H9 (cell line): Measurements from ENCODE around the gene PPP1R12B. TPM values are rescaled to one million over a fixed set of nuclear protein-coding genes. Genes with fewer than 3 reads are reported as not detected.

Experiments
- DNase-seq: peaks from one replicate; pipeline ENCODE4 v3.0.0-alpha.2; 2017
- H2AFZ ChIP-seq: one replicate; pipeline ENCODE4 v1.6.1; 2013; ENCODE audit warnings: mild to moderate bottlenecking, low read length, control low read depth, moderate library complexity
- H2AK5ac ChIP-seq: 2 replicates; pipeline ENCODE4 v1.6.1; 2013; ENCODE audit warnings: low read length, control low read depth, mixed read lengths; ENCODE audit not compliant: insufficient read length
- H2BK120ac ChIP-seq: one replicate; pipeline ENCODE4 v1.6.1; 2013; ENCODE audit warnings: low read depth, mild to moderate bottlenecking, low read length, control low read depth, inconsistent platforms; ENCODE audit not compliant: poor library complexity, severe bottlenecking
- H2BK12ac ChIP-seq: 2 replicates; pipeline ENCODE4 v1.6.1; 2013; ENCODE audit warnings: low read length, control low read depth, mixed read lengths, low read depth; ENCODE audit not compliant: insufficient read length
- H2BK15ac ChIP-seq: 2 replicates; pipeline ENCODE4 v1.6.1; 2013; ENCODE audit warnings: low read depth, low read length, control low read depth
- H2BK20ac ChIP-seq: one replicate; pipeline ENCODE4 v1.6.1; 2013; ENCODE audit warnings: low read depth, mild to moderate bottlenecking, low read length, control low read depth, inconsistent platforms; ENCODE audit not compliant: poor library complexity, severe bottlenecking
- H2BK5ac ChIP-seq: 2 replicates; pipeline ENCODE4 v1.6.1; 2013; ENCODE audit warnings: low read length, control low read depth, mixed read lengths; ENCODE audit not compliant: insufficient read length
- H3K14ac ChIP-seq: 2 replicates; pipeline ENCODE4 v1.6.1; 2013; ENCODE audit warnings: low read length, control low read depth; ENCODE audit not compliant: insufficient read depth
- H3K18ac ChIP-seq: 2 replicates; pipeline ENCODE4 v1.6.1; 2013; ENCODE audit warnings: low read depth, mild to moderate bottlenecking, mixed read lengths, low read length, control low read depth; ENCODE audit not compliant: insufficient read length
- H3K23ac ChIP-seq: 2 replicates; pipeline ENCODE4 v1.6.1; 2013; ENCODE audit warnings: low read length, control low read depth, mixed read lengths, low read depth; ENCODE audit not compliant: insufficient read length
- H3K23me2 ChIP-seq: 2 replicates; pipeline ENCODE4 v1.6.1; 2013; ENCODE audit warnings: low read depth, mild to moderate bottlenecking, mixed read lengths, low read length, control low read depth; ENCODE audit not compliant: insufficient read length, poor library complexity, severe bottlenecking
- H3K27ac ChIP-seq: 2 replicates; pipeline ENCODE4 v1.5.1; 2013; ENCODE audit warnings: low read length, control low read depth, mixed read lengths, low read depth; ENCODE audit not compliant: insufficient read length
- H3K27me3 ChIP-seq: 2 replicates; pipeline ENCODE4 v1.6.1; 2013; ENCODE audit warnings: low read length, control low read depth, inconsistent platforms; ENCODE audit not compliant: insufficient read depth
- H3K4ac ChIP-seq: 2 replicates; pipeline ENCODE4 v1.6.1; 2013; ENCODE audit warnings: low read depth, mild to moderate bottlenecking, control low read depth, inconsistent platforms, low read length, moderate library complexity
- H3K4me1 ChIP-seq: 2 replicates; pipeline ENCODE4 v1.6.1; 2013; ENCODE audit warnings: low read length, control low read depth, inconsistent platforms; ENCODE audit not compliant: insufficient read depth
- H3K4me2 ChIP-seq: 2 replicates; pipeline ENCODE4 v1.6.1; 2013; ENCODE audit warnings: low read length, control low read depth, mixed read lengths; ENCODE audit not compliant: insufficient read length, insufficient read depth
- H3K56ac ChIP-seq: 2 replicates; pipeline ENCODE4 v1.6.1; 2013; ENCODE audit warnings: low read depth, mild to moderate bottlenecking, mixed read lengths, low read length, control low read depth; ENCODE audit not compliant: insufficient read length
- H3K79me1 ChIP-seq: 2 replicates; pipeline ENCODE4 v1.6.1; 2013; ENCODE audit warnings: low read depth, mild to moderate bottlenecking, moderate library complexity, low read length, control low read depth, inconsistent platforms; ENCODE audit not compliant: insufficient read depth, poor library complexity, severe bottlenecking
- H3K79me2 ChIP-seq: 2 replicates; pipeline ENCODE4 v1.6.1; 2013; ENCODE audit warnings: low read length, control low read depth, inconsistent platforms; ENCODE audit not compliant: insufficient read depth
- H3K9ac ChIP-seq: 2 replicates; pipeline ENCODE4 v1.6.1; 2013; ENCODE audit warnings: low read length, control low read depth, mixed read lengths; ENCODE audit not compliant: insufficient read length; ENCODE audit errors: extremely low read depth
- H3K9me3 ChIP-seq: one replicate; pipeline ENCODE4 v1.6.1; 2013; ENCODE audit warnings: low read depth, low read length, inconsistent platforms; ENCODE audit not compliant: control insufficient read depth
- H3T11ph ChIP-seq: one replicate; pipeline ENCODE4 v1.6.1; 2013; ENCODE audit warnings: mild to moderate bottlenecking, low read length, control low read depth, inconsistent platforms
- H4K20me1 ChIP-seq: one replicate; pipeline ENCODE4 v1.6.1; 2013; ENCODE audit not compliant: control insufficient read depth, insufficient read length, insufficient read depth
- H4K5ac ChIP-seq: 2 replicates; pipeline ENCODE4 v1.6.1; 2013; ENCODE audit warnings: low read depth, mild to moderate bottlenecking, mixed read lengths, low read length, control low read depth; ENCODE audit not compliant: insufficient read length
- H4K8ac ChIP-seq: replicated peaks from 2 replicates; pipeline ENCODE4 v1.6.1; 2013; ENCODE audit warnings: low read length, control low read depth, mixed read lengths, low read depth; ENCODE audit not compliant: insufficient read length
- H4K91ac ChIP-seq: 2 replicates; pipeline ENCODE4 v1.6.1; 2013; ENCODE audit warnings: low read depth, mild to moderate bottlenecking, moderate library complexity, mixed read lengths, low read length, control low read depth; ENCODE audit not compliant: insufficient read length
- H3K27ac Mint-ChIP-seq, 3 experiments: 2 replicates in 2 of 3; 3 replicates in 1 of 3; pipeline ENCODE4 v1.8.0; 2020 to 2021; ENCODE audit warnings: mixed read lengths in 3 of 3, mild to moderate bottlenecking in 1 of 3, moderate library complexity in 1 of 3
- H3K27me3 Mint-ChIP-seq: 2 replicates; pipeline ENCODE4 v1.8.0; 2021; ENCODE audit warnings: low read depth, mild to moderate bottlenecking, moderate library complexity, mixed read lengths
- H3K36me3 Mint-ChIP-seq, 3 experiments: 2 replicates in 2 of 3; 3 replicates in 1 of 3; pipeline ENCODE4 v1.8.0; 2020 to 2021; ENCODE audit warnings: low read depth in 3 of 3, mixed read lengths in 3 of 3; ENCODE audit not compliant: insufficient read depth in 1 of 3
- H3K4me1 Mint-ChIP-seq, 2 experiments: 2 replicates each; pipeline ENCODE4 v1.8.0; 2020; ENCODE audit warnings: mixed read lengths in 2 of 2
- H3K4me3 Mint-ChIP-seq, 2 experiments: 2 replicates in 1 of 2; 3 replicates in 1 of 2; pipeline ENCODE4 v1.8.0; 2020 to 2021; ENCODE audit warnings: mild to moderate bottlenecking in 2 of 2, mixed read lengths in 2 of 2, moderate library complexity in 1 of 2
- H3K9me3 Mint-ChIP-seq, 2 experiments: 2 replicates in 1 of 2; 3 replicates in 1 of 2; pipeline ENCODE4 v1.8.0; 2020; ENCODE audit warnings: mild to moderate bottlenecking in 2 of 2, mixed read lengths in 2 of 2, moderate library complexity in 1 of 2
- WGBS: extraction: QIAGEN DNeasy Blood & Tissue Kit; methylation state at CpG from one replicate; pipeline ENCODE4 v1.1.7; 2013; ENCODE audit warnings: missing lambda C conversion rate, low lambda C conversion rate, mixed read lengths; ENCODE audit not compliant: insufficient read length; ENCODE audit errors: extremely low coverage; 5-methylcytosine and 5-hydroxymethylcytosine counted together
- total RNA-seq: library from RNA; stranded (reverse); gene quantifications from 2 replicates; pipeline ENCODE4 v1.2.1, GENCODE V29; 2021
- TF ChIP-seq, protein P1 (sequence below): fragments of 200-600 bp; sonication (generic); conservative IDR thresholded peaks from 3 replicates; pipeline ENCODE4 v1.8.0; 2021; ENCODE audit warnings: antibody characterized with exemption, mild to moderate bottlenecking

PPP1R12B gene
- total RNA-seq, 1 experiment from 2014 or later = 12.9 TPM

DNA sequence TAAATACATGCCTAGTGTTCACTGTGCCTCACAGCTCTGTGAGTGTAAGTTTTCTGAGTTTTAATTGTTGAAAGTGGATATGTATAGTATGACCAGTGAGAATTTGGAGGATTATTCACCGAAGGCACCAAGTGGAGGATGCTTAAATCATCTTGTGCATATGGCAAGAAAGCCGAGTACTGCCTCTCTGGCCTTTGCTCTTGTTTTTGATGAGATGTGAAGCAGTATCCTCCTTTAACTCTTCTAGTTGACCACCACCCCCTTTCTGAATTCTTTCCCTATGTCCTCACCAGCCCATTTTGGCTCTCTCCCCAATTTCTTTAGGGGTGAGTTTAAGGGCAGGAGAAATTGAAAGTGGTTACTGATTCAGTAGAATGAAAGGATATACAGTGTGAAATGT, 231.3 kb downstream of the PPP1R12B start:
- Histone ChIP-seq H3K56ac (no peak overlapping the region), H2BK12ac (no peak overlapping the region), H3K79me2 (no peaks in the 10 kb centered on the region), H3K27ac (no peak overlapping the region), H3K4me1 (peaks cover 3% of the 10 kb centered on the region; the same call in 1 of the 2 replicates), H4K91ac (no peak overlapping the region), H3K23ac (no peak overlapping the region), H3K14ac (no peak overlapping the region), H2BK120ac (no peak overlapping the region), H3K4ac (no peak overlapping the region), H4K8ac (no peak overlapping the region), H2BK20ac (no peak overlapping the region), H4K20me1 (no peaks in the 10 kb centered on the region), H3K27me3 (no peaks in the 10 kb centered on the region), H3K23me2 (no peaks in the 10 kb centered on the region), H3K9ac (no peak overlapping the region), H4K5ac (no peak overlapping the region), H3T11ph (no peak overlapping the region), H3K4me2 (no peak overlapping the region), H3K9me3 (no peaks in the 10 kb centered on the region), H2AK5ac (no peak overlapping the region), H2AFZ (no peak overlapping the region), H2BK15ac (no peak overlapping the region), H3K18ac (no peak overlapping the region), H3K79me1 (no peaks in the 10 kb centered on the region), H2BK5ac (no peak overlapping the region)
- no peaks in the 10 kb centered on the region; a peak in 1 of 7 replicates for H3K36me3 Mint-ChIP-seq
- TF ChIP-seq, protein P1, sequence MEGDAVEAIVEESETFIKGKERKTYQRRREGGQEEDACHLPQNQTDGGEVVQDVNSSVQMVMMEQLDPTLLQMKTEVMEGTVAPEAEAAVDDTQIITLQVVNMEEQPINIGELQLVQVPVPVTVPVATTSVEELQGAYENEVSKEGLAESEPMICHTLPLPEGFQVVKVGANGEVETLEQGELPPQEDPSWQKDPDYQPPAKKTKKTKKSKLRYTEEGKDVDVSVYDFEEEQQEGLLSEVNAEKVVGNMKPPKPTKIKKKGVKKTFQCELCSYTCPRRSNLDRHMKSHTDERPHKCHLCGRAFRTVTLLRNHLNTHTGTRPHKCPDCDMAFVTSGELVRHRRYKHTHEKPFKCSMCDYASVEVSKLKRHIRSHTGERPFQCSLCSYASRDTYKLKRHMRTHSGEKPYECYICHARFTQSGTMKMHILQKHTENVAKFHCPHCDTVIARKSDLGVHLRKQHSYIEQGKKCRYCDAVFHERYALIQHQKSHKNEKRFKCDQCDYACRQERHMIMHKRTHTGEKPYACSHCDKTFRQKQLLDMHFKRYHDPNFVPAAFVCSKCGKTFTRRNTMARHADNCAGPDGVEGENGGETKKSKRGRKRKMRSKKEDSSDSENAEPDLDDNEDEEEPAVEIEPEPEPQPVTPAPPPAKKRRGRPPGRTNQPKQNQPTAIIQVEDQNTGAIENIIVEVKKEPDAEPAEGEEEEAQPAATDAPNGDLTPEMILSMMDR = no peak
- no peak overlapping the region for H3K27ac Mint-ChIP-seq
- no peak for DNase-seq
- H3K4me3 Mint-ChIP-seq = no peak overlapping the region
- H3K9me3 Mint-ChIP-seq = no peaks in the 10 kb centered on the region
- no peaks in the 10 kb centered on the region for H3K27me3 Mint-ChIP-seq
- WGBS = no CpG with 5 or more reads among the region's 2 CpGs
- H3K4me1 Mint-ChIP-seq = peaks cover 42 to 46% of the 10 kb centered on the region in 2 experiments
